Activated CD4-positive, alpha-beta T cell treated with anti-CD3 and anti-CD28 coated beads for 36 hours (primary cell): Measurements from ENCODE around the gene COL4A2. TPM values are rescaled to one million over a fixed set of nuclear protein-coding genes. Genes with fewer than 3 reads are reported as not detected.

Experiments
- ATAC-seq: fragments of 200-7000 bp; cut with Tn5 transposase; one replicate; pipeline ENCODE4 v1.10.0; 2021; ENCODE audit warnings: mild to moderate bottlenecking, moderate library complexity
- CTCF ChIA-PET: fragments of 350-600 bp; sonication (Branson Sonifier 250); formaldehyde crosslinking; loops from one replicate; lab custom pipeline; 2021; ENCODE audit warnings: antibody characterized with exemption; lab: Charles Lee
- POLR2A ChIA-PET: fragments of 350-600 bp; sonication (Branson Sonifier 250); formaldehyde crosslinking; loops from one replicate; lab custom pipeline; 2021; ENCODE audit warnings: antibody characterized with exemption, inconsistent platforms; lab: Charles Lee
- DNase-seq: peaks from one replicate; pipeline ENCODE4 v3.0.0-alpha.2; 2020
- H3K27ac Mint-ChIP-seq: one replicate; pipeline ENCODE4 v1.8.0; 2021; ENCODE audit warnings: mixed read lengths
- H3K27me3 Mint-ChIP-seq: one replicate; pipeline ENCODE4 v1.8.0; 2021; ENCODE audit warnings: mixed read lengths
- H3K36me3 Mint-ChIP-seq: one replicate; pipeline ENCODE4 v1.8.0; 2021; ENCODE audit warnings: low read depth, mixed read lengths
- H3K4me1 Mint-ChIP-seq: one replicate; pipeline ENCODE4 v1.8.0; 2021; ENCODE audit warnings: mixed read lengths
- H3K4me3 Mint-ChIP-seq: one replicate; pipeline ENCODE4 v1.8.0; 2021; ENCODE audit warnings: mild to moderate bottlenecking, moderate library complexity, mixed read lengths
- H3K9me3 Mint-ChIP-seq: one replicate; pipeline ENCODE4 v1.8.0; 2021; ENCODE audit warnings: low read depth, mixed read lengths
- intact Hi-C, 2 experiments: fragments of 100-400 bp; cut with DNase I in 1 of 2; cut with micrococcal nuclease in 1 of 2; formaldehyde crosslinking; loops; one replicate each; pipeline versions ENCODE4 v1.14.2 to v1.15.1; 2022 to 2024; cut with DNase I, micrococcal nuclease
- total RNA-seq, 2 experiments: library from RNA; stranded (reverse); gene quantifications; one replicate each; pipeline ENCODE4 v1.2.3, GENCODE V29; 2021

Gene COL4A2
- total RNA-seq, 2 experiments from 2014 or later: not detected

- ChIA-PET CTCF (interaction anchor here (0.5 to 0.6 kb wide), 2 partner anchors 20 to 158 kb away, joined by 3 to 4 read pairs; no protein-coding TSS in a partner anchor), POLR2A (no interaction called here)
- intact Hi-C loops: no loop called here
- Mint-ChIP-seq H3K27me3 (no peaks in the 10 kb centered on the region), H3K9me3 (no peaks in the 10 kb centered on the region), H3K36me3 (peaks cover 6% of the 10 kb centered on the region), H3K4me1 (no peaks in the 10 kb centered on the region), H3K27ac (no peak overlapping the region), H3K4me3 (no peak overlapping the region)
- ATAC-seq (no peak), DNase-seq (no peak)
Observed at GRCh38 chr13:110551284-110551683, 244.2 kb downstream of the COL4A2 start.

- Mint-ChIP-seq H3K36me3 (no peaks in the 10 kb centered on the region), H3K4me1 (no peaks in the 10 kb centered on the region), H3K27me3 (no peaks in the 10 kb centered on the region), H3K27ac (no peak overlapping the region), H3K4me3 (no peak overlapping the region), H3K9me3 (no peaks in the 10 kb centered on the region)
- ChIA-PET POLR2A (no interaction called here), CTCF (no interaction called here)
- ATAC-seq (no peak), DNase-seq (no peak)
- intact Hi-C loops: no loop called here
Observed at GRCh38 chr13:110552767-110553166, 245.7 kb downstream of the COL4A2 start.

GRCh38 chr13:110553417-110553816, 246.3 kb downstream of the COL4A2 start:
- DNase-seq: no peak
- H3K27ac Mint-ChIP-seq: no peak overlapping the region
- no peaks in the 10 kb centered on the region for H3K27me3 Mint-ChIP-seq
- POLR2A ChIA-PET: no interaction called here
- CTCF ChIA-PET: no interaction called here
- H3K36me3 Mint-ChIP-seq: no peaks in the 10 kb centered on the region
- no peaks in the 10 kb centered on the region for H3K4me1 Mint-ChIP-seq
- ATAC-seq: no peak
- H3K4me3 Mint-ChIP-seq: no peak overlapping the region
- H3K9me3 Mint-ChIP-seq: no peaks in the 10 kb centered on the region
- intact Hi-C loops: no loop called here

- no peak overlapping the region for H3K27ac Mint-ChIP-seq
- no peaks in the 10 kb centered on the region for H3K4me1 Mint-ChIP-seq
- intact Hi-C loops: no loop called here
- no peaks in the 10 kb centered on the region for H3K36me3 Mint-ChIP-seq
- DNase-seq (no peak), ATAC-seq (no peak)
- no peak overlapping the region for H3K4me3 Mint-ChIP-seq
- H3K9me3 Mint-ChIP-seq: no peaks in the 10 kb centered on the region
- ChIA-PET POLR2A (no interaction called here), CTCF (no interaction called here)
- H3K27me3 Mint-ChIP-seq: no peaks in the 10 kb centered on the region
Observed at GRCh38 chr13:110554227-110554836, 247.2 kb downstream of the COL4A2 start.

- H3K27ac Mint-ChIP-seq: no peak overlapping the region
- H3K4me1 Mint-ChIP-seq: peaks cover under 1% of the 10 kb centered on the region
- no peaks in the 10 kb centered on the region for H3K27me3 Mint-ChIP-seq
- intact Hi-C loops: no loop called here
- no peak overlapping the region for H3K4me3 Mint-ChIP-seq
- DNase-seq: no peak
- ChIA-PET POLR2A (no interaction called here), CTCF (no interaction called here)
- no peaks in the 10 kb centered on the region for H3K9me3 Mint-ChIP-seq
- no peak for ATAC-seq
- H3K36me3 Mint-ChIP-seq: no peaks in the 10 kb centered on the region
Observed at GRCh38 chr13:110554946-110555345, 247.9 kb downstream of the COL4A2 start.

GRCh38 chr13:110555601-110556223, 248.6 kb downstream of the COL4A2 start:
- DNase-seq (no peak), ATAC-seq (peak; percentile 16)
- Mint-ChIP-seq H3K9me3 (no peaks in the 10 kb centered on the region), H3K36me3 (no peaks in the 10 kb centered on the region), H3K4me3 (no peak overlapping the region), H3K27ac (no peak overlapping the region), H3K27me3 (peaks cover 3% of the 10 kb centered on the region), H3K4me1 (peaks cover 8% of the 10 kb centered on the region)
- CTCF ChIA-PET: no interaction called here
- POLR2A ChIA-PET: no interaction called here
- intact Hi-C loops: no loop called here

GRCh38 chr13:110556224-110556606, 249.1 kb downstream of the COL4A2 start:
- Mint-ChIP-seq H3K4me3 (no peak overlapping the region), H3K27ac (no peak overlapping the region), H3K27me3 (peaks cover 4% of the 10 kb centered on the region), H3K4me1 (peaks cover 11% of the 10 kb centered on the region), H3K36me3 (no peaks in the 10 kb centered on the region), H3K9me3 (no peaks in the 10 kb centered on the region)
- ChIA-PET CTCF (no interaction called here), POLR2A (no interaction called here)
- DNase-seq (no peak), ATAC-seq (no peak)
- intact Hi-C loops: no loop called here

GRCh38 chr13:110557082-110557481, 250.0 kb downstream of the COL4A2 start:
- no peak for DNase-seq
- ChIA-PET POLR2A (no interaction called here), CTCF (no interaction called here)
- Mint-ChIP-seq H3K4me1 (peaks cover 11% of the 10 kb centered on the region), H3K27ac (no peak overlapping the region), H3K4me3 (no peak overlapping the region), H3K36me3 (no peaks in the 10 kb centered on the region), H3K27me3 (peaks cover 4% of the 10 kb centered on the region), H3K9me3 (no peaks in the 10 kb centered on the region)
- ATAC-seq: no peak
- intact Hi-C loops: no loop called here

GRCh38 chr13:110557610-110558305, 250.7 kb downstream of the COL4A2 start:
- peaks cover 4% of the 10 kb centered on the region for H3K27me3 Mint-ChIP-seq
- peaks cover 15% of the 10 kb centered on the region for H3K4me1 Mint-ChIP-seq
- H3K36me3 Mint-ChIP-seq: no peaks in the 10 kb centered on the region
- no peak for DNase-seq
- H3K4me3 Mint-ChIP-seq: no peak overlapping the region
- no peak overlapping the region for H3K27ac Mint-ChIP-seq
- no peak for ATAC-seq
- ChIA-PET POLR2A (no interaction called here), CTCF (no interaction called here)
- intact Hi-C loops: no loop called here
- no peaks in the 10 kb centered on the region for H3K9me3 Mint-ChIP-seq

- intact Hi-C loops: no loop called here
- POLR2A ChIA-PET: no interaction called here
- Mint-ChIP-seq H3K9me3 (no peaks in the 10 kb centered on the region), H3K36me3 (no peaks in the 10 kb centered on the region), H3K4me1 (peaks cover 18% of the 10 kb centered on the region), H3K4me3 (no peak overlapping the region), H3K27ac (no peak overlapping the region), H3K27me3 (peaks cover 4% of the 10 kb centered on the region)
- CTCF ChIA-PET: interaction anchor here (0.6 kb wide), 1 partner anchor 301 kb away, joined by 3 read pairs; no protein-coding TSS in a partner anchor
- DNase-seq (no peak), ATAC-seq (no peak)
Observed at GRCh38 chr13:110559429-110559943, 252.4 kb downstream of the COL4A2 start.

GRCh38 chr13:110559986-110560385, 252.9 kb downstream of the COL4A2 start:
- H3K27ac Mint-ChIP-seq: no peak overlapping the region
- ChIA-PET CTCF (no interaction called here), POLR2A (interaction anchor here (0.5 kb wide), 1 partner anchor 1935 kb away, joined by 3 read pairs; no protein-coding TSS in a partner anchor)
- peaks cover 4% of the 10 kb centered on the region for H3K27me3 Mint-ChIP-seq
- no peak for DNase-seq
- no peak for ATAC-seq
- no peaks in the 10 kb centered on the region for H3K9me3 Mint-ChIP-seq
- H3K4me1 Mint-ChIP-seq: peaks cover 18% of the 10 kb centered on the region
- intact Hi-C loops: loop anchor here in 1 of 2 experiments (2.0 to 10.0 kb wide), 3 partner anchors 55 to 775 kb away; partner anchors contain the start of genes IRS2 and NAXD
- no peak overlapping the region for H3K4me3 Mint-ChIP-seq
- H3K36me3 Mint-ChIP-seq: no peaks in the 10 kb centered on the region
